GM20431 (cell line): Measurements from ENCODE around the gene SHISA6.

Source experiments
- in situ Hi-C: fragments of 300-500 bp; cut with MseI, MboI; formaldehyde crosslinking; loops from one replicate; pipeline ENCODE4 v1.15.0; 2020; ENCODE audit warnings: low sequenced_read_pairs; ENCODE audit not compliant: unreplicated experiment

The SHISA6 gene

GRCh38 chr17:11336290-11336689, 95.3 kb downstream of the SHISA6 start:
- in situ Hi-C loops, result no loop called here

- in situ Hi-C loops, result no loop called here
Measured at GRCh38 chr17:11340803-11341202, 99.8 kb downstream of the SHISA6 start.

DNA sequence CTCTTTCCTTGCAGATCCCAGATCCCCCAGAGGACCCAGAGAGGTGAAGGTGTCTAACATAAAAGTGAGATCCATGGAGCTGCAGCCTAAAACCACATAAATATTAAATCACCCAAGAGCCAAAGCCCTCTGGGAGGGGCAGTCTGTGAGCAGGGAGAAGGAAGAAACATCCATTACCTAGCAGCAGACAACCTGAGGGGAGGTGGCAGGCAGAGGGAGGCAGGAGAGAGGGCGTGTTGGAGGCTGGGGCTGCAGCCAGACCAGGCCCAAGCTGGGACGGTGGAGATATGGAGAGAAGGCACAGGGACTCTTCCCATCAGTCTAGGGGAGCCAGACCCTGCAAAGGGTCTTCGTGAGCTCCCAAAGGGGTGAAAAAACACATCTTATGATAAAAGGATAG, 101.1 kb downstream of the SHISA6 start:
- in situ Hi-C loops, result no loop called here

GRCh38 chr17:11349106-11349505, 108.1 kb downstream of the SHISA6 start:
- in situ Hi-C loops, result no loop called here

DNA sequence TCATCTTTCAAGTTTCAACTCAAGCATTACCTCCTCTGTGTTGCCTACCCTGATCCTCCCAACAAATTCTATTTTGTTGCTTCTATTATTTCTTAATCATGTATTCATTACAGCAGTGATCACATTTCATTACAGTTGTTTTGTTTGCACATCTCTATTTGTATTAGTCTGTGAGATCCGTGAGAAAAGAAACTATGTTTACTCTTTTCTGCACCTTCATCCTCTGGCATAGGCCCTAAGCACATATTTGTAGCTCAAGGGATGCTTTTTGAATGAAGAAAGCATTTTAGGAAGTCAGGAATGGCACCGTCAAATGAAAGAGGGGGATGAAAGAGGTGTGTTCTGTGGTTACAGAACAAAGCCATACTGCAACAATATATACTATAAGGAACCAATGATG, 110.5 kb downstream of the SHISA6 start:
- in situ Hi-C loops, result no loop called here

DNA sequence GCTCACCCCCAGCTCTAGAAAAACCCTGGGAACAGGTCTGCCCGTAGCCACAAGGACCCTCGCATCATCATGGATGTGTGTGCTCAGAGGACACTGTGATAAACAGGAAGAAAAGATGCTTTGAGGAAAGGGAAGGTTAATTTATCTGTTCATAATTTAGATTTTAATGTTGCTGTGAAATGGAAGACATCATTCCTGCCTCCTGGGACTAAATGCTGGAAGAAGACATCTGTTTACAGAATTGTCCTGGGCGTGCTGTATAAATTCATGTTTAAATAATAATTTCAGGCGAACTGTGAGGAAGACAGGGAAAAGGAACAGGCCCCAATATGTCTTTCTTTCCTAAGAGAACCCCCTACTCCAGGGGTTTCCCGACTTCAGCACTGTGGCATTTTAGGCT, 112.6 kb downstream of the SHISA6 start:
- in situ Hi-C loops, result no loop called here

DNA sequence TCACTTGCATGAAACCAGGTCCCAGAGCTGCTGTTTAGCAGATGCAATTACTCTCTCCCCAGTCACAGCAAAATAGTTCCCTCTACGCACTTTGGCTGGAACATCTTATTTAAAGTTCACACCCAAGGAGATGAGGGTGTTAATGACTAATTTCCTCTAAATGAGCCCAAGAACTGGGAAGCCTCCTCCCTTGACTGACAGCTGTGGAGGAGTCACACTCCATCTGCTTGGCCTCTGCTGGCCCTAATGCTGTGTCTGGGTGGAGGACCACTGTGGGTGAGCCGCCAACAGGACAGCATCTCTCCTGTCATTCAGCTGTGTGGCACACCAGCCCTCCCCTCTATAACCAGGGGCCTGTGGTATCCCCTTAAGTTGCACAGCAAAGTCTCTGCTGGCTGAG, 115.4 kb downstream of the SHISA6 start:
- in situ Hi-C loops, result no loop called here

DNA sequence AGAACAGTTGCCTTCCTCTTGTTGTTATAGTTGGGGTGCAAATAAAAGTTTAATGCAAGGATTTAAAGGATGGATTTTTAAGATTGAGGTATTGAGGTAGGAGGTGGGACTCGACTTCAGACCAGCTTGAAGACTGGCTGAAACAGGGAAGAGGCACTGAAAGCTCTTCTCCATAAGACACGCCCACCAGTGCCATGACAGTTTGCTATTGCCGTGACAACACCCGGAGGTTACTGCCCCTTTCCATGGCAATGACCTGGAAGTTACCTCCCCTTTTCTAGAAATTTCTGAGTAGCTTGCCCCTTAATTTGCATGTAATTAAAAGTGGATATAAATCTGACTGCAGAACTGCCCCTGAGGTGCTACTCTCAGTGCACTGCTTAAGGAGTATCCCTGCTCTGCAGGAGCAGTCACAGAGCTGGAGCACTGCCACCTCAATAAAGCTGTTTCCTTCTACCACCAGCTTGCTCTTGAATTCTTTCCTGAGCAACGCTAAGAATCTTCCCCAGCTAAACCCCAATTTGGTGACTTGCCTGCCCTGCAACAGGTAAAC, 122.6 kb downstream of the SHISA6 start:
- in situ Hi-C loops, result no loop called here

DNA sequence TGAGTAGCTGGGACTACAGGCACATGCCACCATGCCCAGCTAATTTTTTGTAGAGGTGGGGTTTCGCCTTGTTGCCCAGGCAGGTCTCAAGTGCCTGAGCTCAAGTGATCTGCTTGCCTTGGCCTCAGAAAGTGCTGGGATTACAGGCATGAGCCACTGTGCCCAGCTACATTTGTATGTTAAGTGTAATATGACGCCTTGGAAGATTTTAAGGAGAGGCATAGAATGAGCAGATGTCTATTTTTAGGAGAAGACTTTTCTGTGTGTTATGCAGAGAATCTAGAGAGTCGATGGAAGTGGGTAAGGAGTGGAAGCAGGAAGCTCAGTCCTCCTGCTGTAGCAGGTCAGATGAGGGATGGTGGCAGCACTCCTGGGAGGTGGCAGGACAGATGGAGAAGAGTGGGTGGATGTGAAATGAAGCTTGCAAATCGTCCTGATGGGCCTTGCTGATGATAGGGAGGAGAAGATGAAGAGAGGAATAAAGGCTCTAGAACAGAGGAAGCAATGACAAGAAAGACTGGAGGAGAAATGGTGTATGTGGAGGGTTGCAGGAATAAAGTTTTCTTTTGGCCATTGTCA, 125.3 kb downstream of the SHISA6 start:
- in situ Hi-C loops, result no loop called here

- in situ Hi-C loops, result no loop called here
Measured at GRCh38 chr17:11369575-11369974, 128.6 kb downstream of the SHISA6 start.

GRCh38 chr17:11372692-11373091, 131.7 kb downstream of the SHISA6 start:
- in situ Hi-C loops, result no loop called here

DNA sequence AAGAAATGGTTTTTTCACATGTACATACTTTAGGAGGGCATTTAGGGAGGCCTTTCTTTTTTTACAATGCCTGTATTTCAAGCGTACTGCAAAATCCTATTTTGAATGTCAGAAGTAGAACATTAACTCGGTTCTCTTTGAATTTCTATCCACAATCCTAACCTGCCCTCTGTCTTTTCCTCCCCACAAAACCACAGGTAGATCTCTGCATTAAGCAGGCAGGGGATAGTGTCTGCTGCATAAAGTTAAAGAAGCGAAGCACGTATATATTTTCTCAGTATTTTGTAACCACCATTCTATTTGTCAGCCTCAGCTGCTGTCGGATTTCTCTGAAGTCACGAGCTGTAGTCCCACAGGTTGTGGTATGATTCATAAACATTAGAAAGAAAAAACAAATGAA, 137.5 kb downstream of the SHISA6 start:
- in situ Hi-C loops, result no loop called here

DNA sequence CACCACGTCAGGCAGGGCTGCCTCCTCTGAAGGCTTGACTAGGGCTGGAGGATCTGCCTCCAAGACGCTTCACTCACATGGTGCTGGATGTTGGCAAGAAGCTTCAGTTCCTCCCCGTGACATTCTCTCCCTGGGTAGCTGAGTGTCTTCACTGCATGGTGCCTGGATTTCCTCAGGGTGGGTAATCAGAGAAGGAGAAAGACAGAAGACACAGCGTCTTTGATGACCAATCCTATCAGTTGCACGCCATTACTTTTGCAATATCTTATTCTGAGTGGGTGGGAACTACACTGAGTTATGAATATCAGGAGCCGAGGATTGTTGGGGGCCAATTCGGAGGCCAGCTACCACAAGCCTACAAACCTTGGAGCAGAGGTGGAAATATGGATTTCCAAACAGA, 139.7 kb downstream of the SHISA6 start:
- in situ Hi-C loops, result no loop called here

GRCh38 chr17:11383157-11383556, 142.1 kb downstream of the SHISA6 start:
- in situ Hi-C loops, result no loop called here

GRCh38 chr17:11384131-11384530, 143.1 kb downstream of the SHISA6 start:
- in situ Hi-C loops, result no loop called here

DNA sequence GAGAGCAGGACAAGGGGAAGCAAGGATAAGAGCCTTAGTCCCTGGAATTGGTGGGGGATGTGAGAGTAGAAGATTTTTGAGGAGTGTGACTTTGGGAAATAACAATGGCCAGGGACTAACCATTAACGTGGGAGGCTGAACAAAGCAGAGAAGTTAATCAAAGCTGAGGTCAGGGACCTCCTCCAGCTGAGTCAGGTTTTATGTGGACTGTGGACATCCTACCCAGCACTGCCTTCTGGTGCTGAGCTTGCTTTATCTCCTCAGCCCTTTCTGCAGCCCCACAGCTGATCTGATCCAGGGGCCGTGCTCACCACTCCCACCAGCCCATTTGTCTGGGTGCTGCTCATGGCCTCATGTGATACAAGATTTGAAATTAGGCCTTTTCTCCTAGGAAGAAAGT, 146.6 kb downstream of the SHISA6 start:
- in situ Hi-C loops, result no loop called here

DNA sequence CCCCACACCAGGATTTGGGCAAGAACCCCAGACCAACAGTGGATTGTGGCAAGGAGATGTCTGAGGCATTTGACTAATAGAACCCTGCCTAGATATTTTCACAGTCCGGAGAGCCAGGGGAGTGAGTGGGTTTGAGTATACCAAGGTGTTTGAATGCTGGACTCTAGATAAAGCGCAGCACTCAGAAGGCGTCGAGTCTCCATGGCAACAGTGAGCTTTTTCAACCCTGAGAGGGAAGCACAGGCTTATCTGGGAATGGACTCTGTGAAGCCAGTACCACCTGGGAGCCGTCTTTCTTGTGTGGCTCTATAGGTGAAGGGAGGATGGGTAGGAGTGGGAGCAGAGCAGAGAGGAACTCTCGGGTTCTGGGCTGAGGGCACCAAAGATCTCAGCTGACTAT, 147.0 kb downstream of the SHISA6 start:
- in situ Hi-C loops, result no loop called here

DNA sequence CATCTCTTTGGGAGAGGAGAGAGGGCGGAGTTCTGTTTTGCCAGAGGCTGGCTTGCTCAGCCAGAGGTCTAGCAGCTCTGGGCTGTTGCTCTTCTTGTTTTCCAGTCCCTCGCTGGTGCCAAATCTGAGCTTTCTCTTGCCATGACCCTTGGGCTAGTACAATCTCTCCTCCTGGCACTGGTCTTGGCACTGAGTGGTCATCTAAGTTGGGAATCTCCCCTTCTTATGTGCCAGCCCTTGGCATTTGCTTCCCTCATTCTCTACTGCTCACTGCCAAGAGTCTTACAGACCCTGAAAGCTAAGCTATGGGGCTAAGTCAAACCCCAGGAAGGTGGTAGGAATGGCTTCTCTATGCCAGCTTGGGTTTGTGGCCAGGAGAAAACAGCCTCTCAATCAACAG, 148.6 kb downstream of the SHISA6 start:
- in situ Hi-C loops, result no loop called here

- in situ Hi-C loops, result no loop called here
Measured at GRCh38 chr17:11391134-11391533, 150.1 kb downstream of the SHISA6 start.

- in situ Hi-C loops, result no loop called here
Measured at GRCh38 chr17:11404431-11405276, 163.6 kb downstream of the SHISA6 start.

DNA sequence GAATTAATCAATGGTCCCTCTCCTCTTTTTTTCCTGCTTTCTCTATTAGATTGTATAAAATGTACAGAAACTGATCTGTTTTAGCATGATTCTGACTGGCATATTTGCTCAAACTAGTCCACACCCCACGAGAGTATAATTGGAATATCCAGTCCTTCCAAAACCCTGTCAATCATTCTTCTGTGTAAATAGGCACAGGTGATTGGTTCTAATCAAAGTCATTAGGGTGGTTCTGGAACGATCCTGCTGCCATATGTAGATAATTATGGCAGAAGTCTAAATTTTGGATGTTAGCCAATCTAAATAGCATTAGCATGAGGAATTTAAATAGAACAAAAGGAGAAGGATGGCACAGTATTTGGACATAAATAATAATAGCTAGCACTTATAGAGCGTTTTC, 165.7 kb downstream of the SHISA6 start:
- in situ Hi-C loops, result no loop called here

DNA sequence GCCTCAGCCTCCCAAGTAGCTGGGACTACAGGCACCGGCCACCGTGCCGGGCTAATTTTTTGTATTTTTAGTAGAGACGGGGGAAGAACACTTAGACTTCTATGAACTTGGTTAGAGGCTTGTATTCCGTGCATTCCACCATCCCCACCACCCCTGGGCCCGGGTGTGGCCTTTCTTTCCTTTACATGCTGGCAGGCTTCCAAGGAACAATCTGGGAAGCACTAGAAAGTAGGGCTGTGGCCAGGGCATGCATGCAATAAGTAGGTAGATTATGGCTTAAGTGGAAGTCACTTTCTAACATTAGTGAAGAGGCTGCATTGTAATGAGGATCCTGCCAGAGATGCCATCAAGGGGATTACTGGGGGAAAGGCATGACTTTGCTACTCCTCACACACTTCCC, 171.6 kb downstream of the SHISA6 start:
- in situ Hi-C loops, result no loop called here
